ENCODE data around the gene THAP3. TPM values are rescaled to one million over a fixed set of nuclear protein-coding genes. Genes with fewer than 3 reads are reported as not detected.

The THAP3 gene
- total and polyA plus RNA-seq, 2 donors (not counting 1 experiment from before 2014, with no cell fraction given), result 20.2 to 30.4 TPM

GRCh38 chr1:6666696-6667095 is 42.0 kb downstream of the THAP3 start:
- no peak for DNase-seq
- no peaks in the 10 kb centered on the region for H3K4me1 ChIP-seq (ENCODE audit: control insufficient read depth in 2 of 2, insufficient read depth in 2 of 2, low read length in 2 of 2)
- POLR2A ChIA-PET, result no interaction called here
- no peak overlapping the region for H3K27ac Mint-ChIP-seq
- intact Hi-C loops (cut with micrococcal nuclease), result no loop called here
- H3K27ac ChIP-seq (ENCODE audit: low read length in 2 of 2), result no peak overlapping the region
- no peak overlapping the region for H3K4me2 ChIP-seq (replicated peaks; ENCODE audit: low read depth, low read length, poor library complexity, severe bottlenecking)
- WGBS (ENCODE audit: insufficient coverage), result 100% methylated on average over 3 of the region's 5 CpGs
- H2AFZ ChIP-seq (ENCODE audit: insufficient read depth, low read depth, low read length, poor library complexity, severe bottlenecking), result no peak overlapping the region
- peaks cover 0 to 26% of the 10 kb centered on the region in 2 experiments for H3K36me3 ChIP-seq (replicated peaks in 1 of 2; ENCODE audit: control extremely low read depth in 1 of 2, control insufficient read depth in 1 of 2, extremely low read depth in 1 of 2, insufficient read depth in 2 of 2, low read length in 1 of 2)
- no peaks in the 10 kb centered on the region for H3K9me3 Mint-ChIP-seq (ENCODE audit: insufficient read depth)
- H3K4me3 ChIP-seq (ENCODE audit: control extremely low read depth in 1 of 5, extremely low read depth in 1 of 5, insufficient read depth in 1 of 5, low read depth in 2 of 5, low read length in 4 of 5), result no peak overlapping the region
- no peak overlapping the region for H3K4me3 Mint-ChIP-seq
- no peaks in the 10 kb centered on the region for H3K27me3 Mint-ChIP-seq
- CTCF ChIA-PET, result no interaction called here
- H3K9me3 ChIP-seq (ENCODE audit: control extremely low read depth in 1 of 3, control insufficient read depth in 2 of 3, insufficient read depth in 1 of 3, low read length in 2 of 3), result no peaks in the 10 kb centered on the region
- H3K4me1 Mint-ChIP-seq, result no peaks in the 10 kb centered on the region
- TF ChIP-seq CTCF (IDR thresholded peaks at IDR 0.05), result no peak
- TF ChIP-seq EZH2 (IDR thresholded peaks at IDR 0.05; ENCODE audit: borderline replicate concordance, insufficient read depth, low read depth, low read length, poor library complexity, severe bottlenecking), result no peak
- H3K9ac ChIP-seq (ENCODE audit: low read length), result no peak overlapping the region
- ATAC-seq (ENCODE audit: low read depth), result no peak
- H4K20me1 ChIP-seq (ENCODE audit: control insufficient read depth, insufficient read depth, low read length, poor library complexity, severe bottlenecking), result no peaks in the 10 kb centered on the region
- H3K27me3 ChIP-seq (replicated peaks in 1 of 4; ENCODE audit: control extremely low read depth in 1 of 4, control insufficient read depth in 3 of 4, insufficient read depth in 4 of 4, low read length in 3 of 4), result no peaks in the 10 kb centered on the region
- peaks cover 28% of the 10 kb centered on the region for H3K79me2 ChIP-seq (ENCODE audit: control insufficient read depth, insufficient read depth, low read length)

DNA sequence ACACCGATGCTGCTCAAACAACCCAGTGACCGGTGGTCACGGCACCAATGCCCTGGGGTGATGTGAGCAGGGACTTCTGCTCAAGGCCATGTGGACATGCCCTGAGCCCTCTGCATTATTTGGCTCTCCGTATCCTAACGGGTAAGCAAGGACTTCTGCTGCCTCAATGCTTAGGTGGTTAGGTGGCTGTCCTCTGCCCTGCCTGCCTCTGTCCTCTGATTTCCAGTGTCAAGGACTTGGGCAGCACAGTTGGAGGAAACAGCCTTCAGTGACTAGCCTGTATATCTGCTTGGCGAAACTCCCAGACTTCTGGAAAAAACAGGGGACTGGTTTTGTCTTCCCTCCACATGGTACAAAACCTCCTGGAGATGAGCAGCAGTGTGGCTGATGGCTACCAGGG is 42.5 kb downstream of the THAP3 start:
- WGBS (ENCODE audit: insufficient coverage), result 100% methylated on average over 5 of the region's 6 CpGs
- H3K9me3 Mint-ChIP-seq (ENCODE audit: insufficient read depth), result no peaks in the 10 kb centered on the region
- H3K27ac Mint-ChIP-seq, result no peak overlapping the region
- POLR2A ChIA-PET, result no interaction called here
- TF ChIP-seq CTCF (IDR thresholded peaks at IDR 0.05) (no peak), EZH2 (IDR thresholded peaks at IDR 0.05; ENCODE audit: borderline replicate concordance, insufficient read depth, low read depth, low read length, poor library complexity, severe bottlenecking) (no peak)
- Histone ChIP-seq H2AFZ (ENCODE audit: insufficient read depth, low read depth, low read length, poor library complexity, severe bottlenecking) (no peak overlapping the region), H3K36me3 (replicated peaks in 1 of 2; ENCODE audit: control extremely low read depth in 1 of 2, control insufficient read depth in 1 of 2, extremely low read depth in 1 of 2, insufficient read depth in 2 of 2, low read length in 1 of 2) (peaks cover 0 to 26% of the 10 kb centered on the region in 2 experiments), H3K4me3 (ENCODE audit: control extremely low read depth in 1 of 5, extremely low read depth in 1 of 5, insufficient read depth in 1 of 5, low read depth in 2 of 5, low read length in 4 of 5) (no peak overlapping the region), H3K4me2 (replicated peaks; ENCODE audit: low read depth, low read length, poor library complexity, severe bottlenecking) (no peak overlapping the region), H3K9ac (ENCODE audit: low read length) (no peak overlapping the region), H3K9me3 (ENCODE audit: control extremely low read depth in 1 of 3, control insufficient read depth in 2 of 3, insufficient read depth in 1 of 3, low read length in 2 of 3) (no peaks in the 10 kb centered on the region), H3K4me1 (ENCODE audit: control insufficient read depth in 2 of 2, insufficient read depth in 2 of 2, low read length in 2 of 2) (no peaks in the 10 kb centered on the region), H4K20me1 (ENCODE audit: control insufficient read depth, insufficient read depth, low read length, poor library complexity, severe bottlenecking) (no peaks in the 10 kb centered on the region), H3K27ac (ENCODE audit: low read length in 2 of 2) (no peak overlapping the region), H3K27me3 (replicated peaks in 1 of 4; ENCODE audit: control extremely low read depth in 1 of 4, control insufficient read depth in 3 of 4, insufficient read depth in 4 of 4, low read length in 3 of 4) (no peaks in the 10 kb centered on the region), H3K79me2 (ENCODE audit: control insufficient read depth, insufficient read depth, low read length) (peaks cover 28% of the 10 kb centered on the region)
- H3K4me1 Mint-ChIP-seq, result no peaks in the 10 kb centered on the region
- H3K27me3 Mint-ChIP-seq, result no peaks in the 10 kb centered on the region
- H3K4me3 Mint-ChIP-seq, result no peak overlapping the region
- DNase-seq (no peak), ATAC-seq (ENCODE audit: low read depth) (no peak)
- CTCF ChIA-PET, result no interaction called here
- intact Hi-C loops (cut with micrococcal nuclease), result no loop called here
